ENCODE measurements around the gene PCDHGA1.

Gene PCDHGA1

DNA sequence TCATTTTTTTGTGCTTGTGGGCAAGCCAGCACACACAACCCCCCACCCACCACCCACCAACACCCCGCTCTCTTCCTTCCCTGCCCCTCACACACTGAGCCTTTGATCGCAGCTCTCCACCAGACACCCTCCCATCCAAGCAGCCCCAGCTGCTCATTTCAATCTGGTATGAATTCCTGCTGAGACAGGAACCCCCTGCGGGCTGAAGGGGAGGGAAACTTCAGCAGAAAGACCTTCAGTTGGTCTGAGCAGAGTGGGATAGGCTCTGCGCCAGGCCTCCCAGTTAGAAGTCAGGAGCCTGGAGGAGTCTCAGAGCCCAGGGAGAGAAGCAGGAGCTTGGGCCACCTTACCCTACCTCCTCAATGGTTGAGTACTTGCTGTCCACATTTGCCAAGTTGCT is 165.7 kb downstream of the PCDHGA1 start:
- no peak for DNase-seq (ENCODE audit: low spot score)
- H3K27ac ChIP-seq = no peak overlapping the region
- TF ChIP-seq, protein P1, sequence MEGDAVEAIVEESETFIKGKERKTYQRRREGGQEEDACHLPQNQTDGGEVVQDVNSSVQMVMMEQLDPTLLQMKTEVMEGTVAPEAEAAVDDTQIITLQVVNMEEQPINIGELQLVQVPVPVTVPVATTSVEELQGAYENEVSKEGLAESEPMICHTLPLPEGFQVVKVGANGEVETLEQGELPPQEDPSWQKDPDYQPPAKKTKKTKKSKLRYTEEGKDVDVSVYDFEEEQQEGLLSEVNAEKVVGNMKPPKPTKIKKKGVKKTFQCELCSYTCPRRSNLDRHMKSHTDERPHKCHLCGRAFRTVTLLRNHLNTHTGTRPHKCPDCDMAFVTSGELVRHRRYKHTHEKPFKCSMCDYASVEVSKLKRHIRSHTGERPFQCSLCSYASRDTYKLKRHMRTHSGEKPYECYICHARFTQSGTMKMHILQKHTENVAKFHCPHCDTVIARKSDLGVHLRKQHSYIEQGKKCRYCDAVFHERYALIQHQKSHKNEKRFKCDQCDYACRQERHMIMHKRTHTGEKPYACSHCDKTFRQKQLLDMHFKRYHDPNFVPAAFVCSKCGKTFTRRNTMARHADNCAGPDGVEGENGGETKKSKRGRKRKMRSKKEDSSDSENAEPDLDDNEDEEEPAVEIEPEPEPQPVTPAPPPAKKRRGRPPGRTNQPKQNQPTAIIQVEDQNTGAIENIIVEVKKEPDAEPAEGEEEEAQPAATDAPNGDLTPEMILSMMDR (IDR thresholded peaks at IDR 0.05) = no peak
- no peak overlapping the region for H3K4me3 ChIP-seq

DNA sequence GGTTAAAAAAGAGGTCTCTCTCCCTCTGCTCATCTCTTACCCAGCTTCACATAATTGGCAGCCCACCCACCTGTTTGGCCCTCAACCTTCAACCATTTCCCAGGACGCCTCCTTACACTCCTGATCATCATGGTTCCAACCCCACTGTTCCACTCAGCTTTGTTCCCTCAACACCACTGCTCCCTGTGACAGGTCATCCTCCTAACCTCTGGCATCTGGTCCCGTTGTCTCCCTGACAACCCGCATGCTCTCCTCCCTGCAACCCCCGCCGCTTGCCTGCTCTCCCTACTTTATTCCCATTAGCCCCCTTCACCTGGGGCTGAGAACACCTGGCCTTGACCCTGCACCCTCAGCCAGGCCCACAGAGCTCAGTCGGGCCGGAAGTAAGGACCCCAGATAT is 171.4 kb downstream of the PCDHGA1 start:
- TF ChIP-seq, protein P1 (IDR thresholded peaks at IDR 0.05) = no peak
- no peak overlapping the region for H3K27ac ChIP-seq
- DNase-seq (ENCODE audit: low spot score) = no peak
- no peak overlapping the region for H3K4me3 ChIP-seq

DNA sequence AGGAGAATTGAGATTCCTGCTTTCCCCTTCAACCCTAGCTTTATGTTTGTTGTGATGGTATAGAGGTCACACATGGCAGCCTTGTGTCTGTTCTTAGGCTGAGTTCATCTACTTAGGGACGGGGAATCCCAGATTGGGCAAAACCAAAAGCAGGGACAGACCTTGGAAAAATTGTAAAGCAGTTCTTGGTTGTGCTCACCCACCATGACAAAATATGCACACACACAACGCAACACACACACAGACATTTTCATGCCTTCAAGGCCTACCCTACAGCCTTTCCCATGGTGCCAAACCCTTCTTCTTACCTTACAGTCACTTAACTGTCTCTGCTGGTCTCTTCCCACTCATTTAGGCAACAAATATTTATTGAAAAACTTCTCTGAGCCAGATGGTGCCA is 173.4 kb downstream of the PCDHGA1 start:
- Histone ChIP-seq H3K4me3 (no peak overlapping the region), H3K27ac (no peak overlapping the region)
- no peak for DNase-seq (ENCODE audit: low spot score)
- TF ChIP-seq, protein P1 (IDR thresholded peaks at IDR 0.05) = no peak

DNA sequence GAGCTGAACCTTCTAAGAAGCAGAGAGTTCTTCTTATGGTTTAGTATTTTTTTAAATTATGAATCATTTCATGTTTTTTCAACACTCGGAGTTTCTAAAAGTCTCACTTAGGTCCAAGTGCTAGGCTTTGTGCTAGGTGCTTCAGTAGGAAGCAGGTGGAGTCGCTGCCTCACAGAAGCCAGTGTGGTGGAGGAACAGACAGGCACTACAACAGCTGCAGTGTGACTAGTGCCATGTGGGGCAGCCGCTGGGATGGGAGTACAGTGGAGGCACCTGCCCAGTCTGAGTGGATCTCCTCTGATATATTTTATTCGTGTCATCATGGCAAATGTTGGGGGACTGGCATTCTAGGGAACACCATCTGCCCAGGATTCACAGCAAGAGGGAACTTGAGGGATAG is 173.9 kb downstream of the PCDHGA1 start:
- TF ChIP-seq, protein P1 (IDR thresholded peaks at IDR 0.05) = no peak
- no peak overlapping the region for H3K27ac ChIP-seq
- DNase-seq (ENCODE audit: low spot score) = no peak
- no peak overlapping the region for H3K4me3 ChIP-seq

DNA sequence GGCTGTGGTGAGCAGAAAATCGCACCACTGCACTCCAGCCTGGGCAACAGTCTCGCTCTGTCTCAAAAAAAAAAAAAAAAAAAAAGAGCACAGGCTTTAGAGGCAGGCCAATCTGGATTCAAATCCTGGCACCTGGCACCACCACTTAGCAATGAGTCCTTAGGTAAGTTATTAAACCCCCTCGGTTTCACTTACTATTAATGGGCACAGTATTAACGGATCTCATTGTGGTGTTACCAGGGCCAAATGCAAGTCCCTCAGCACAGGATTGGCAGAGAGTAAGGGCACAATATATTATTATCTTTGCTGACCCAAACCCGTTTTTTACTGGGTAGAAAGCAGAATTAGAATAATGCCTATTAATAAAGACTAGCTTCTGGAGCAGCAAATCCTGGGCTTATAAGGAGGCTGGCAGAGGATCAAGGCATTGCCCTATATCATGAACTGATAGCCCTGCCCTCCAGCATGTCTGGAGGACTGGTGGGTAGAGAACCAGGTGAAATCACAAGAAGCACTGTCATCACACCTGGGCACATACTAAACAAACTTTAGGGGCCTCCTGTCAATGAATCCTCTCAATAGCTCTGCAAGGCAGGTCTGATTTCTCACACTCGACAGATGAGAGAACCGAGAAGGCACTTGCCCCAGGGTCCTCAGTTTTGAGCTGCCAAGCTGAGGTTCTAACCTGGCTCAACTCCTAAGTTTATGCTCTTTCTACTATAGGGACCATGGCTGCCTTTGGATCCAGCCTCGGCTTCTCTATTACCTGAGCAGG is 176.3 kb downstream of the PCDHGA1 start:
- peak overlapping the region; percentile 90 to 98 for H3K27ac ChIP-seq
- no peak overlapping the region for H3K4me3 ChIP-seq
- DNase-seq (ENCODE audit: low spot score) = no peak
- TF ChIP-seq, protein P1 (IDR thresholded peaks at IDR 0.05) = no peak

DNA sequence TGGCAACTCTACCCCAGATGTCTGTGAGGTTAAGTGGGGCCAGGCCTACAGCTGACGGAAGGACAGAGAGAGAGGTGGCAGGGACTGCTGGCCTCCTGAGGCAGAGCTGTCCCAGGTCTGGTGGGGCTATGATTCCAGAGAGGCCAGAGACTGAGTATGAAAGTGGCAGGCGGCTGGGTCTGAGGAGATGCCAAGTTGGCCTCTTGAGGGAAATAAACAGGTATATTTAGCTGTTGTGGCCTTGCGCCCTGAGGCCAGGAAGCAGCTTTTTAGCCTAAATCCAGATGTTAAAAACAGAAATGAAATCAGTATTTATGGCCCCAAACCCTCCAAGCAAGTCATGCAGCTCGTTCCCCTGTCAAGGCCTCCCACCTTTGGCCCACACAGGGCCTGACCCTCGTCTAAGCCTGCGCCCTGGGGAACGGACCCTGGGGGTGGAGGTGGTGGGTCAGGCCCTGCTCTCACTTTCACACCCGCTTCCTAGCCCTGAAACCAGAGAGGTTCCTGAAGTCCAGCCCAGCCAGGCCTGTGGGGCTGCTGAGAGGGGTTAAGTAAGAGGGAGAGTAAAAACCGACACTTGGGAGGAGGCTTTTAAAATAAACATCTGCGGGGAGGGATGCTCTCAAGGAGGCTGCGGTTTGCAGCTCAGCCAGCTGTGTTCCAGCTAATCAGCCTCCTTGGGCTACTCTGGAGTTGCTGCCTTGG is 177.2 kb downstream of the PCDHGA1 start:
- H3K4me3 ChIP-seq = peak overlapping the region; percentile 71
- DNase-seq (ENCODE audit: low spot score) = no peak
- TF ChIP-seq, protein P1 (IDR thresholded peaks at IDR 0.05) = no peak
- H3K27ac ChIP-seq = peak overlapping the region; percentile 90 to 98

DNA sequence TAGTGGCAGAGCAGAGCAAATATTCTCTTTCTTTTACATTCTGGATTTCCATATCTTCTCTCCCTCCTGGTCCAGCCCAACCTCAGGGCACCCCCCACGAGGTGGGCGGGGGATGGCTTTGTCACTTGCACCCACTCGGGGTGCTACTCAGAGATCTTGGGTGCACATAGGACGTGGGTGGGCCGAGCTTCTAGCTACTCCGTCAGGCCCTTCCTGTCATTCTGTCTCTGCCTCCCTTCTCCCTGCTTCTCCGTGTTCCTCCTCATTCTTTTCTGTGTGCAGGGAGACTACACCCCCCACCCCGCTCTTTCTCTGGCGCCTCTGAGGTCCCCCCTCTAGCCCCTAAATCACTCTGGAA is 178.1 kb downstream of the PCDHGA1 start:
- peak overlapping the region; percentile 71 for H3K4me3 ChIP-seq
- DNase-seq (ENCODE audit: low spot score) = no peak
- TF ChIP-seq, protein P1 (IDR thresholded peaks at IDR 0.05) = no peak
- H3K27ac ChIP-seq = peak overlapping the region; percentile 90 to 98

All from coronary artery (tissue), 2 donors.